SK-N-MC (cell line): ENCODE results near the gene CMIP.

Experiments used
- DNase-seq: peaks from one replicate; pipeline ENCODE4 v3.0.0-alpha.2; 2011; ENCODE audit warnings: low read depth, low spot score
- H3K27ac ChIP-seq: fragments of 200-600 bp; sonication (generic); 2 replicates; pipeline ENCODE4 v1.5.1; 2016; ENCODE audit warnings: mixed run types
- H3K36me3 ChIP-seq: fragments of 200-600 bp; sonication (generic); 2 replicates; pipeline ENCODE4 v1.6.1; 2017; ENCODE audit warnings: antibody characterized with exemption, low read length, mixed read lengths; ENCODE audit not compliant: insufficient read depth
- H3K4me3 ChIP-seq: fragments of 200-600 bp; sonication (generic); 2 replicates; pipeline ENCODE4 v1.5.1; 2016
- H3K9ac ChIP-seq: fragments of 200-600 bp; sonication (generic); 2 replicates; pipeline ENCODE4 v1.8.0; 2017; ENCODE audit warnings: mixed run types, mixed read lengths; ENCODE audit not compliant: insufficient read length
- H3K9me3 ChIP-seq: fragments of 200-600 bp; sonication (generic); 2 replicates; pipeline ENCODE4 v1.6.1; 2017; ENCODE audit warnings: low read depth, mild to moderate bottlenecking, antibody characterized with exemption, low read length, moderate library complexity, mixed read lengths
- EZH2 ChIP-seq: fragments of 200-600 bp; sonication (generic); IDR thresholded peaks from one replicate; pipeline ENCODE4 v1.6.1; 2017; ENCODE audit warnings: antibody characterized with exemption
- FOXP2 ChIP-seq: optimal IDR thresholded peaks from 2 replicates; pipeline ENCODE3; 2011; ENCODE audit warnings: mild to moderate bottlenecking, moderate library complexity; ENCODE audit not compliant: insufficient read depth; ENCODE audit errors: extremely low read length, control extremely low read depth
- POLR2AphosphoS5 ChIP-seq: IDR thresholded peaks from 2 replicates; pipeline ENCODE4 v1.6.1; 2012; ENCODE audit warnings: mild to moderate bottlenecking, low read depth, low read length, borderline replicate concordance

The CMIP gene

DNA sequence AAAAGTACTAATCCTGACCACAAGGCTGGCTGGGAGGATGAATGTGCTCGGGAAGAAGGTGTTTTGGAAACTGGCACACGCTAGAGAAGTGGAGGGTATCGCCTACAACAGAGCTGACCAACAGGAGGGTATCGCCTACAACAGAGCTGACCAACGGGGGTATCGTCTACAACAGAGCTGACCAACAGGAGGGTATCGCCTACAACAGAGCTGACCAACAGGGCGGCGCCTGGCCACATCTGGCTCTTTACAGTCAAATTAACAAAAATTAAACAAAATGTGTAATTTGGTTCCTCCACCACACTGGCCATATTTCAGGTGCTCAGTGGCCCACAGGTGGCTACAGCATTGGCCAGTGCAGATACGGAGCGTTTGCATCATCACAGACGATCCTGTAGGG lies 153.5 kb downstream of the CMIP start:
- no peak for DNase-seq
- Histone ChIP-seq H3K9ac (no peak overlapping the region), H3K27ac (no peak overlapping the region), H3K4me3 (no peak overlapping the region), H3K36me3 (no peaks in the 10 kb centered on the region), H3K9me3 (no peaks in the 10 kb centered on the region)
- no peak for TF ChIP-seq POLR2AphosphoS5
- TF ChIP-seq FOXP2: no peak

- DNase-seq: no peak
- H3K9ac ChIP-seq: no peak overlapping the region
- no peaks in the 10 kb centered on the region for H3K9me3 ChIP-seq
- no peak overlapping the region for H3K27ac ChIP-seq
- TF ChIP-seq EZH2: no peak
- TF ChIP-seq POLR2AphosphoS5: no peak
- TF ChIP-seq FOXP2: no peak
- no peak overlapping the region for H3K4me3 ChIP-seq
- H3K36me3 ChIP-seq: no peaks in the 10 kb centered on the region
These were observed 154.6 kb downstream of the CMIP start for GRCh38 chr16:81599034-81599744.

GRCh38 chr16:81600275-81600674 lies 155.7 kb downstream of the CMIP start:
- H3K36me3 ChIP-seq: no peaks in the 10 kb centered on the region
- no peak overlapping the region for H3K27ac ChIP-seq
- H3K9ac ChIP-seq: no peak overlapping the region
- no peak for DNase-seq
- TF ChIP-seq FOXP2 (no peak), POLR2AphosphoS5 (no peak), EZH2 (no peak)
- no peaks in the 10 kb centered on the region for H3K9me3 ChIP-seq
- no peak overlapping the region for H3K4me3 ChIP-seq

DNA sequence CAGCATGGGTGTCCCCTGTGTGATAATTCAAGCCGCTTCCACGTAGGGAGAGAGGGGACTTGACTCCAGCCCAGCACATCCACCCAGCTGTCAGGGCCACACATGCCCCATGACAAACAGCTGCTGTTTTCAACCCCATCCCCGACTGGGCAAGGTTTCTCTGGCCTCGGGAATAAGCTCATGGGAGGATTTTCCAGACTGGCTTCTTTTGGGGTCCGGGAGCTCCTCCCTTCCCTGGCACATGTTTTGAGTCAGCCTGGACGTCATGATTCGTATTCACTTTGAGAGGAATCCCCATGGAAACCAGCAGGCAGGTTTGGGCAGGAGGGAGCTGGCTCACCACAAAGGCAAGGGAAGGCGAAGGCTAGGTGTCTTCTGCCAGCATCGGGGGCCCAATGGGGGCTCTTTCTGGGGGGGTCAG lies 156.4 kb downstream of the CMIP start:
- Histone ChIP-seq H3K4me3 (no peak overlapping the region), H3K9ac (no peak overlapping the region), H3K36me3 (no peaks in the 10 kb centered on the region), H3K9me3 (no peaks in the 10 kb centered on the region), H3K27ac (no peak overlapping the region)
- DNase-seq: no peak
- TF ChIP-seq EZH2: no peak
- no peak for TF ChIP-seq POLR2AphosphoS5
- no peak for TF ChIP-seq FOXP2

DNA sequence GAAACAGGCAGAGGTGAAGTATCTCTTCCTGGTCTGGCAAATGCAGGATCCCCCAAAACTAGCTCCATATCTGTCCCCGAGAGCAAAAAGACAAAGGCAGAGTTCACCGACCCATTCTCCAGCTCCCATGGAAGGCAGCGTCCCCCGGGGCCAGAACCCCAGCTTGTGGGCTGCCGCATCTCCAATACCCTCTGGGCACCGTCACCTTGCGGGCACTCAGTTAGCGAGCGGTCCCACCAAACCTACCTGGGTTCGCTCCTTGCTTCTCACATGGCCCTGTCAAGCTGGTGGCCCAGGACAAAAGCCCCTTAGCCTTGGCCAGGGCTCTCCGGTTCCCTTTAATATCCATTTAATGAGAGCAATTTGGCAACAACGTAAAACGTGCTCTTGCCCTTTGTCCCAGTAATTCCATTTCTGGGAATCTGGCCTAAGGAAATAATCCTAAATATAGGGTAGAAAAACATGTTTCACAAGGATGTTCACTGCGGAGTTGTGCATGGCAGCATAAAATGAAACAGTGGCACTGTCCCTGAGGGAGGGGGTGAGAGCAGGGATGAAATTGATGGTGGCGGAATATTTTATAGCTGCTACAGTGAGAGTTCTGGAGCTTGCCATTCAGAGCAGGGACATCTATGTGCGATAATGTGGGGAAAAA lies 157.1 kb downstream of the CMIP start:
- Histone ChIP-seq H3K4me3 (no peak overlapping the region), H3K27ac (no peak overlapping the region), H3K36me3 (no peaks in the 10 kb centered on the region), H3K9me3 (no peaks in the 10 kb centered on the region), H3K9ac (no peak overlapping the region)
- no peak for DNase-seq
- TF ChIP-seq POLR2AphosphoS5: no peak
- no peak for TF ChIP-seq FOXP2
- TF ChIP-seq EZH2: no peak

DNA sequence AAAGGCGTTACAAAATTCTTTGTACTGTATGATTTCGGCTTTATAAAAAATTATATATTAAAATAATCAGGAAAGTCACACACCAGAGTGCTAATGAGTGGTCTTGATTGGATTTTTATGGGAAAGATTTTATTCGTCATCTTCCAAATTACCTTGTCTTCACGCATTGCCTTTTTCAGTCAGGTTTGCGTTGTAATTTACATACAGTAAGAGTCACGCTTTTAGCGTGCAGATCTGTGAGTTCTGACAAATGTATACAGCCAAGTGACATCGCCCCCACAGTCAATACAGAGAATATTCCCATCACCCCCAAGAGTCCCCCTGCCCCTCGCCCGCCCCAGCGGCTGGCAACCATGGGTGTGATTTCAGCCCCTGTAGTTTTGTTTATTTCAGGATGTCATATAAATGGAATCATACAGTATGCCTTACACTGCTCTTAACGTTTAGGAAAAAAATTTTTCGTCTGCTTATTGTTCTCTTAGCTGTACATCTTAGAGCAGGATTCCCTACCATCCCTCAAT lies 157.7 kb downstream of the CMIP start:
- Histone ChIP-seq H3K36me3 (no peaks in the 10 kb centered on the region), H3K9ac (no peak overlapping the region), H3K4me3 (no peak overlapping the region), H3K27ac (no peak overlapping the region), H3K9me3 (no peaks in the 10 kb centered on the region)
- DNase-seq: no peak
- TF ChIP-seq EZH2 (no peak), POLR2AphosphoS5 (no peak), FOXP2 (no peak)

GRCh38 chr16:81602792-81603191 lies 158.2 kb downstream of the CMIP start:
- no peak for DNase-seq
- H3K36me3 ChIP-seq: no peaks in the 10 kb centered on the region
- H3K27ac ChIP-seq: no peak overlapping the region
- no peak overlapping the region for H3K9ac ChIP-seq
- no peak overlapping the region for H3K4me3 ChIP-seq
- H3K9me3 ChIP-seq: no peaks in the 10 kb centered on the region
- TF ChIP-seq EZH2 (no peak), FOXP2 (no peak), POLR2AphosphoS5 (no peak)

- DNase-seq: no peak
- Histone ChIP-seq H3K27ac (no peak overlapping the region), H3K36me3 (no peaks in the 10 kb centered on the region)
These were observed 160.4 kb downstream of the CMIP start for GRCh38 chr16:81604960-81605383.

GRCh38 chr16:81606039-81606438 lies 161.4 kb downstream of the CMIP start:
- no peak overlapping the region for H3K27ac ChIP-seq
- DNase-seq: no peak
- H3K36me3 ChIP-seq: no peaks in the 10 kb centered on the region
- H3K9me3 ChIP-seq: no peaks in the 10 kb centered on the region
- no peak overlapping the region for H3K9ac ChIP-seq
- TF ChIP-seq EZH2 (no peak), POLR2AphosphoS5 (no peak), FOXP2 (no peak)
- H3K4me3 ChIP-seq: no peak overlapping the region

More at GRCh38 chr16:81604960-81605383, 160.4 kb downstream of the CMIP start:
- Histone ChIP-seq H3K9me3 (no peaks in the 10 kb centered on the region), H3K4me3 (no peak overlapping the region), H3K9ac (no peak overlapping the region)
- TF ChIP-seq EZH2: no peak
- no peak for TF ChIP-seq POLR2AphosphoS5
